GM12892 (cell line): ENCODE data around the gene TENM3.

Experiments
- POLR2A ChIP-seq: IDR thresholded peaks from 2 replicates; pipeline ENCODE4 v1.6.1; 2011; ENCODE audit warnings: low read depth, low read length, control low read depth
- POLR2AphosphoS5 ChIP-seq: IDR thresholded peaks from 2 replicates; pipeline ENCODE4 v1.6.1; 2011; ENCODE audit warnings: low read depth, low read length, control low read depth
- TAF1 ChIP-seq: IDR thresholded peaks from 2 replicates; pipeline ENCODE4 v1.6.1; 2011; ENCODE audit warnings: low read depth, mild to moderate bottlenecking, control low read depth, low read length, borderline replicate concordance

GRCh38 chr4:182788201-182788600 lies 545.0 kb downstream of the TENM3 start:
- no peak for TF ChIP-seq POLR2A
- no peak for TF ChIP-seq POLR2AphosphoS5
- TF ChIP-seq TAF1: no peak
